HG03135 (cell line): Measurements from ENCODE around the gene PHF24.

Source experiments
- ATAC-seq: cut with Tn5 transposase; IDR thresholded peaks from one replicate; pipeline ENCODE4 v1.9.1; 2021; ENCODE audit warnings: mild to moderate bottlenecking, moderate library complexity; ENCODE audit not compliant: unreplicated experiment

The PHF24 gene

DNA sequence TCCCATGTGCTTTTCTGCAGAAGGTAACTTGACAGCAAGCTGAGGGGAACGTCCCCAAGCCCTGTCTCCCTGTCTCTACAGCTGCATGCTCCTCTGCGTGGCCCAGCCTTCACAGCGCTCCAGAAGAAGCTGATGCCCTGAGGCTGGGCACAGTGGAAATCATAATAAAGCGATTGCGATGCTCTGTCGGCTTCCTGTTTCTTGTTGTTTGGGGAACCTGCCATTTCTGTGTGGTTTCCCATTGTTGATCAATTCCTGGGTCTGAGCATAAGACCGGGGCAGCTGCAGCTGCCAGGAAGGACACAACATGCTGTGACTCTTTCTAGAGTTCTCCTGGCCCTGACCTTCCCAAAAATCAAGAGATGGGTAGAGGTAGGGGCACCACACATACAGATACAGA, 24.3 kb downstream of the PHF24 start:
- no peak for ATAC-seq

DNA sequence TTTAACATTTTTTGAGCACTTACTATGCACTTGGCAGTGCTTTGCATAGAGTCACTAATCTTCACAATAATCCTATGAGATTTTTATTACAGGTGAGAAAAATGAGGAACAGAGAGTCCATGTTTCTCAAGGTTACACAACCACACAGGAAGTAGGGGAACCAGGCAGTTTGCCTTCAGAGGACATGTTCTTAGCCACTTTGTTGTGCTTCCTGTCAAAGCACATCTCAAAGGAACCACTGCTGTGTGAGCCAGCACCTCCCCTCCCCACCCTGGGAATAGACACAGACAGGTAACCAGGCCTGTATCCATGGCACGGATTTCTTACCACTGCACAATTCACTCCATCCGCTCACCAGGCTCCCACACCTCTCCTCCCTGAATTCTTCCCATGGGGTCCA, 25.1 kb downstream of the PHF24 start:
- ATAC-seq = peak; percentile 47

GRCh38 chr9:34984049-34984448, 26.0 kb downstream of the PHF24 start:
- ATAC-seq = no peak

DNA sequence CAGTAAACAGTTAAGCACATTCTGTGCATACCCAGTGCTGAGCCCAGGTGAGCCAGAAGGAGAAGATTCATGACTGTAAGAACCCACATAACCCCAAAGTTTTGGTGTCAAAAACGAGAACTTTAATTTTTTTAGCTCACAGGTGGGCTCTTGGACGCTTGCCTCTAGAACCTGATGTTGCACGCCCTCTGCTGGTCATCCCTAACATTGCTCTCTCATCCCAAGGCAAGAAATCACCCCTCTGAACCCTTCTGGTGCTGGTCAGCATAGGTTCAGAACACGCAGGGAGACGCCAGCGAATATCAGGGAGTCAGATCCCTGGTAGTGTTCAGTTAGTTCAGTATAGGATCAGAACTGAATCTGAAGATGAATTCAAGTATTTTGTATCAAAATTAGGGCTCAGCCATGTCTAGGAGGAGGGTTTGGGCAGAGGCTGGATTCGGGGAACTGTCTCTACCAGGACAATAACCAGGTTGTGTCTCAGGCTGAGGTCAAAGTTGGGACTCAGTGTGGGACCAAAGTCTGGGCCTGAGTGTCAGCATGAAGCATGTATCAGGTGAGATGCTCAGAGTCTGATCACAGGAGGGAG, 27.3 kb downstream of the PHF24 start:
- ATAC-seq = no peak

- ATAC-seq = no peak
Measured at GRCh38 chr9:34986540-34987047, 28.5 kb downstream of the PHF24 start.

DNA sequence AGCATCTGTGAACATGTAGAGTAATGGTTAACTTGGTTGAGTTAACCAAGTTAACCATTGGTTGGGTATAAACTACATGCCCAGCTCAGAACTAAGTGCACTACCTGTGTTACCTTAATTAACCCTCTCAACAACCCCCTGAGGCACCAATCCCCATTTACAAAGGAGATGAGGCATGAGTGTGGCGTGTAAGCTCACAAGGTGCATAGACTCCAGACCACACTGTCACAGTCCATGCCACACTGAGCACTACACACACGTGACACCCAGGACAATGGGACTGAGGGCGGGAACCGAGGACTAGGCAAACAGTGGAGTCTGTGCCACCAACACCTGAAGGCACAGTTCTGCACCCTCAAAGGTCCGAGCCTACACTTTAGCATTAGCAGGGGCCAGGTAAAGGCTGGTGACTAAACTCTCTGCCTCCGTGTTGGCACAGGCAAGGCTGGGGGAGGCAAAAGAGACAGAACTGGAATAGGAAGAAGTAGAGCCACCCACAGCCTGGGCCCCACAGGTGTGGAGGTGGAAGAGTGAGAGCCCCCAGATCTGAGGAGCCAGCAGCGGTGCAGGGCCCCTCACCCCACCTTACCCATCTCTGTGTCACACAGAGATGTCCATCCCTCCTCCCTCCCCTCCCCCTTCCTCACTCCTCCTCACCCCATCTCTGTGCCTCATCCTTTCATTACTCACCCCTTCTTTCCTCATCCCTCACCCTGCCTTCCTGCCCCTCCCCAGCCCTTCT, 29.2 kb downstream of the PHF24 start:
- ATAC-seq = no peak

- ATAC-seq = no peak
Measured at GRCh38 chr9:34988218-34989002, 30.3 kb downstream of the PHF24 start.

- peak; percentile 92 for ATAC-seq
Measured at GRCh38 chr9:34989003-34989945, 31.2 kb downstream of the PHF24 start, which contains the start of gene DNAJB5. TSS of gene DNAJB5 (plus strand) at chr9:34989745. CDS start at chr9:34990631, 886 bp downstream.

DNA sequence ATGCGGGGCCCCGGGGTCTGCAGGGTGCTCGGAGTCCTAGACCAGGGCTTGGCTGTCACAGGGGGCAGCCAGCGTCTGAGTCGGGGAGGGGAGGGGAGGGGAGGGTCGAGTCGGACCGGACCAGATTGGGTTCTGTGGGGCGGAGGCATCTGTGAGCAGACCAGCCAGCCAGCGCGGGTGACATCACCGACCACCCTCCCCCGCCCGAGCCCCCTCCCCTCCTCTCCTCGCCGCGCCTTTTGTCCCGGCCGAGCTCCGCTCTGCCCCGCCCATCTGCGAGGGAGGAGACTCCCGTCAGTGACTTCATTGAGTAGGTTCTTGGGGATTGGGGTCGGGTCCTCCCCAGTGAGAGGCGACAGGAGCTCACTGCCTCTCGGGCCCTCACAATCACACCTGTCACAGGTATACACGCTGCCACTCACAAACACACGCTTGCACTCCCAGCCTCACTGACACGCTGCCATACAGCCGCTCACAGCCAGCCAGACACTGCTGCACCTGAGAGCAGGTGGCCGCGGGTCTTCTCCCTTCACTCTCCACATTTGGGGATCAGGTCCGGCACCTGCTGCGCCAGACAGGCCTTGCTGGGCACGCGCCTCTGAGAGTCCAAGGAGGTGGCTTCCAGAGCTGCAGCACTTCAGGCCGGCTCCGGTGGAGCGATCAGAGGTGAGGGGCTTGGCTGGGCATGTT, 32.0 kb downstream of the PHF24 start:
- ATAC-seq = no peak

GRCh38 chr9:34990908-34991606, 33.0 kb downstream of the PHF24 start:
- no peak for ATAC-seq

DNA sequence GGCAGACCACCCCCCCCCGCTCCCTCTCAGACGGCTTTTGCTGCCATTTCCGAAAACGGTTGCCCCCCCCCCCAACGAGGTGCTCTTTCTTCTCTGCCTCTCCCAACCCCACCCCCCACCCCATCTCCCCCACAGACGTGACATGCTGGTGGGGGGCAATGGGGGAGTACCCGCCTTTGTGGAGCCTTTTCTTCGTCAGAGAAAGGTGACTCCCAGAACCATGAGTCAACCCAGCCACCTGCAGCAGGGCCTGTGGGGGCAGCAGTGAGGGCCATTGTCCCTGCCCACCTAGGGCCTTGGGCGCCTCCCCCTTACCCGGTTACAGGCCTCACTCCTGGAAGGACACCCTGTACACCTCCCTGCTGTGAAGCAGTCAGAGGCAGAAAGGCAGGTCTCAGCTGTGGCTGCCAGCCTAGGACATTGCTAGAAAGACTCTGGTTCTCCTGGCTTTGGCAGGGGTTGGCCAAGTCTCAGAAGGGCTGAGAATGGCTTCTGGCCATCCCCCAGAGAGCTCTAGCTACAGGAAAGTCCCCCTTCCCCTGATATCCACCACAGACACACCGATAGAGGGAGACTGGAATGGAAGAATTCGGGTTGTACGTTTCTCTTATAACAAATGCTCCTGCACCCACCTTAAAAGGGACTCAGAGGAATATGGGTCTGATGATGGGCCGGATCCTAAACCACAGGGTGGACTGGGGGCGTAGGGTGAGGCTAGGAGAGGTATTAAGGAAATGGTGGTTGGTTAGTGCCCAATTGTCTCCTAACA, 33.7 kb downstream of the PHF24 start:
- ATAC-seq = no peak

GRCh38 chr9:34992376-34992951, 34.4 kb downstream of the PHF24 start:
- ATAC-seq = no peak

GRCh38 chr9:34993502-34994259, 35.6 kb downstream of the PHF24 start:
- no peak for ATAC-seq

DNA sequence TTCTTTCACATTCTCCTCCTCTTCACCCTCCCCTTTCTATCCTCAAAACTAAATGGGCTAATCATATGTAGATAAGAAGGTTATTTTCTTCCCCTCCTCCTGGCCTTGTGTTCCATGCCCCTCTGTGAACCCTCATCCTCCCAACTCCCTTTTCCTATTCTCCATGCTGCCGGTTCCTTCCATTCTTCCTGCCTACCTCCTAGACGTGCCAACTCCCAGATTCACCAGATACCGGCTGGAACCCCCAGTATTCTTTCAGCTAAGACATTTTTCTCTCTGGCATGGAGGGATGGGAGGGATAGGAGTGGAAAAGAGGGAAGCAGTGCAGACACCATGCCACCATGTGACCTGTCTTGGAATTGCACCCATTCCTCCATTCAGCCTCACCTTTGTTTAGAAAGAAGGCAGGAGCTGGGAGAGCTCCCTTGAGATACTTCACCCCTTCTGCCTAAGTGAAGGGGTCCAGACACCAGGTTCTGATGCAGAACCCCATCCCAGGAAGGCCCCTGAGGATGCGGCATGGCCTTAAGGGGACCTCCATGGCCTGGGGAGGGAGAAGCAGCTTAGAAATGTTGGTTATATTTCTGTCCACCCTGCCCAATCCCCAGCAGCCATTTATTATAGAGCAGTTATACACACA, 36.3 kb downstream of the PHF24 start:
- ATAC-seq = no peak

- no peak for ATAC-seq
Measured at GRCh38 chr9:34994900-34995669, 37.0 kb downstream of the PHF24 start.

DNA sequence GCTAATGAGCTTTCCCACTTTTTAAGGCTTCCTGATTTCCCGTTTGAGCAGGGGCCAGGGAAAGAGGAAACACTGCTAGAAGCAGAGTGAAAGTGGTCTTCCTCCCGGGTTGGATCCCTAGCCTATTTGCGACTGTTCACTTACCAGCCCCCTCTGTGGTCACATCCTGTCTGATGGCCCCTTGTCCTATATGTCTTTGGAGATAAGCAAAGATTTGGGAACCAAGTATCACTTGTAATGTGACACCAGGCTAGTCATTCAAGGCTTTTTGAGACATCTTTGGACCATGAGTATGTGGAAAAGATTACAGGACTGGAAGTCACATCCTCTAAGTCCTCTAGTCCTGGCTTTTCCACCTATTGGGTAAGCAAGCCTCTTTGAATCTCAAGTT, 37.6 kb downstream of the PHF24 start:
- ATAC-seq = no peak
